ENCODE results near the gene EIF4H.

GRCh38 chr7:74194686-74195085 lies 20.5 kb downstream of the EIF4H start:
- TF ChIP-seq CTCF (IDR thresholded peaks at IDR 0.05) (no peak), ZFX (IDR thresholded peaks at IDR 0.05; ENCODE audit: borderline replicate concordance) (no peak)
